ENCODE measurements around the gene TNFSF12.

TNFSF12 gene

DNA sequence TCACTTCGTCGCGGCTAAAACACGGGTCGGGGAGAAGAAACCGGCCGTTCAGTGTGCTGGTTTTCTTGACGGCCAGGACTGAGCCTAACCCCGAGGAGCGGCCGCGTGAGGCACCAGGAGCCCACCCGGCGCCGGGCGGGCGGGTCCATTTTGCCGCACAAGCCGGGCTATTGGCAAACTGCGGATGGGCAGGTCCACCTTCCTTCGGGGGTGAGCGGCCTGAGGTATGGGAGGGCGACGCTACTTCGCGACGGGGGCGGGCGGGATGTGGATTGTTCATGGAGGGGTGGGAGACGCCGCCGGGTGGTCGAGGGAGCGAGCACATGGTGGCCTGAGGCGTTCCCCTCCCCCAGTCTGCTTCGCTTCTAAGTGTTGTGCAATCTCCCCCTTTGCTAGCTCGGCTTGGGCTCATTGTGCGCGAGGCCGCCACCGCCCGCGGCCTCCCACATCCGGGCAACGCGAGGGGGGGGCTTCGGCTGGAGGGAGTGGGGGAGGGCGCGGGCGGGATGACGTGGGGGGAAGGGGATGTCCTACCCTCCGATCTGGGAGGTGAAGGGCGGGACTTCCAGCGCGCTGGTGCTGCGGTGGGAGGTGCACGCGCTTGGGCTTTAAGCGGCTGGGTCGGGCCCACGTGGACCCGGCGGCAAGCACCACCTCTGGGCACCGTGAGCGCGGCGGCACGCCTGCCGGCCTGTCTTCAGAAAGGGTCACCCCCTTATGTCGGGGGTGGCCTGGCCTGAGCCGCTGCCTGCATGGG lies 24.6 kb downstream of the TNFSF12 start:
- TF ChIP-seq, protein P1, sequence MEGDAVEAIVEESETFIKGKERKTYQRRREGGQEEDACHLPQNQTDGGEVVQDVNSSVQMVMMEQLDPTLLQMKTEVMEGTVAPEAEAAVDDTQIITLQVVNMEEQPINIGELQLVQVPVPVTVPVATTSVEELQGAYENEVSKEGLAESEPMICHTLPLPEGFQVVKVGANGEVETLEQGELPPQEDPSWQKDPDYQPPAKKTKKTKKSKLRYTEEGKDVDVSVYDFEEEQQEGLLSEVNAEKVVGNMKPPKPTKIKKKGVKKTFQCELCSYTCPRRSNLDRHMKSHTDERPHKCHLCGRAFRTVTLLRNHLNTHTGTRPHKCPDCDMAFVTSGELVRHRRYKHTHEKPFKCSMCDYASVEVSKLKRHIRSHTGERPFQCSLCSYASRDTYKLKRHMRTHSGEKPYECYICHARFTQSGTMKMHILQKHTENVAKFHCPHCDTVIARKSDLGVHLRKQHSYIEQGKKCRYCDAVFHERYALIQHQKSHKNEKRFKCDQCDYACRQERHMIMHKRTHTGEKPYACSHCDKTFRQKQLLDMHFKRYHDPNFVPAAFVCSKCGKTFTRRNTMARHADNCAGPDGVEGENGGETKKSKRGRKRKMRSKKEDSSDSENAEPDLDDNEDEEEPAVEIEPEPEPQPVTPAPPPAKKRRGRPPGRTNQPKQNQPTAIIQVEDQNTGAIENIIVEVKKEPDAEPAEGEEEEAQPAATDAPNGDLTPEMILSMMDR (IDR thresholded peaks at IDR 0.05; ENCODE audit: low read depth, low read length, missing control alignments): no peak
- H3K4me3 ChIP-seq (replicated peaks; ENCODE audit: low read depth, low read length): peak overlapping the region; percentile 98
- no peak for DNase-seq (ENCODE audit: extremely low read depth, low read depth)

DNA sequence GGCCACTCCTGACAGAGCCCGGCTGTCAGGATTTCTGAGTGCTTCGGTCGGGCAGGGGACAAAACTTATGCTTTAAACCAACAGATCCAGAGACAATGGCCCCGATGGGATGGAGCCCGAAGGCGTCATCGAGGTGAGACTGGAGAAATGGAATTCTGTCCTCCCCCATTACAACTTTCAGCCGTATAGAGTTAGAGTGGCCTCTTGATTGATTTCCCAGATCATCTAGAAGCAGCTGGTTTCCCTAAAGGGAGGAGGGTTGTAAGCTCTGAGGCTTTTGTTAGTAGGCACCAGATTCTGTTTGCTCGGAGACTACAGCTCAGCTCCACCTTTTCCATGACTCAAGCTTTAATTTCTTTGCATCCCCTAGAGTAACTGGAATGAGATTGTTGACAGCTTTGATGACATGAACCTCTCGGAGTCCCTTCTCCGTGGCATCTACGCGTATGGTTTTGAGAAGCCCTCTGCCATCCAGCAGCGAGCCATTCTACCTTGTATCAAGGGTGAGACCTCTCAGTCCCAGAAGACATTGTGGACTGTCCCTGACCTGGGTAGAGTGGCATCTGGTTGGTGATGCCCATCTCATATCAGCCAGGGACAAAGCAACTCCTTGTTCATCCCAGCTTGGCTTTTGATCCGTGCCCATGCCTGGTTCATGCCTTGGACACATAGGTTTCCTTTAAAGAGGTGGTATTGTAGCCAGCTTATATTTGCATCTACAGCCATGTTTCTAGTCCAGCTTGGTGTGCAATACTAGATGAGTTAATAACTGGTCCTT lies 25.5 kb downstream of the TNFSF12 start:
- no peak for DNase-seq (ENCODE audit: extremely low read depth, low read depth)
- TF ChIP-seq, protein P1 (IDR thresholded peaks at IDR 0.05; ENCODE audit: low read depth, low read length, missing control alignments): no peak
- peak overlapping the region; percentile 98 for H3K4me3 ChIP-seq (replicated peaks; ENCODE audit: low read depth, low read length)

DNA sequence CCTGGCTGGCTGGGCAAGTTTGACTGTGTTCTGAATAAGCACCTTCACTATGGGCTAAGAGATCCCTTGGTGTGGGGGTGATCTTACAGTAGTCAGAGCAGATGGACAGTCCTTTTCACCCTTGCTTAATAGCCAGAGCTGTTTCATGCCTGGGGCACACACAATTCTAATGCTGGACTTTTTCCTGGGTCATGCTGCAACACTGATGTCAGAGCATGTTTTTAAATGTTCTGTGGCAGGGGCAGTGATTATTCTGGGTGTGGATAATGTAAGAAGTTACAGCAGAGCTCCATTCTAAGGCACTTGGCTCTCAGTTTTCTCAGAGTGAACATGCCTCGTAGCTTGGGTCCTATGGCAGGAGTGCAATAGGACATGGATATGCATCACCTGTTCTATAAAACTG lies 26.6 kb downstream of the TNFSF12 start:
- peak overlapping the region; percentile 98 for H3K4me3 ChIP-seq (replicated peaks; ENCODE audit: low read depth, low read length)
- no peak for DNase-seq (ENCODE audit: extremely low read depth, low read depth)
- TF ChIP-seq, protein P1 (IDR thresholded peaks at IDR 0.05; ENCODE audit: low read depth, low read length, missing control alignments): no peak

DNA sequence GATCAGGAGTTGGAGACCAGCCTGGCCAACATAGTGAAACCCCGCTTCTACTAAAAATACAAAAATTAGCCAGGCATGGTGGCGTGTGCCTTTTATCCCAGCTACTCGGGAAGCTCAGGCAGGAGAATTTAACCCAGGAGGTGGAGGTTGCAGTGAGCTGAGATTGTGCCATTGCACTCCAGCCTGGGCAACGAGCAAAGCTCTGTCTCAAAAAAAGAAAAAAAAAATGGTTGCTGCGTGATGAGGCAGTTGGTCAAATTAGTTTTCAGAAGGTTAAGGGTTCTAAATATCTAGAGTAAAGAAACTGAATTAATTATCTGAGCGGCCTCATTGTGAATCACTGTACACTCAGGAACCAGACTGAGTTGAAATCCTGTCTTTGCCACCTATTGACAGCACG lies 27.1 kb downstream of the TNFSF12 start:
- TF ChIP-seq, protein P1 (IDR thresholded peaks at IDR 0.05; ENCODE audit: low read depth, low read length, missing control alignments): no peak
- no peak for DNase-seq (ENCODE audit: extremely low read depth, low read depth)
- peak overlapping the region; percentile 98 for H3K4me3 ChIP-seq (replicated peaks; ENCODE audit: low read depth, low read length)

DNA sequence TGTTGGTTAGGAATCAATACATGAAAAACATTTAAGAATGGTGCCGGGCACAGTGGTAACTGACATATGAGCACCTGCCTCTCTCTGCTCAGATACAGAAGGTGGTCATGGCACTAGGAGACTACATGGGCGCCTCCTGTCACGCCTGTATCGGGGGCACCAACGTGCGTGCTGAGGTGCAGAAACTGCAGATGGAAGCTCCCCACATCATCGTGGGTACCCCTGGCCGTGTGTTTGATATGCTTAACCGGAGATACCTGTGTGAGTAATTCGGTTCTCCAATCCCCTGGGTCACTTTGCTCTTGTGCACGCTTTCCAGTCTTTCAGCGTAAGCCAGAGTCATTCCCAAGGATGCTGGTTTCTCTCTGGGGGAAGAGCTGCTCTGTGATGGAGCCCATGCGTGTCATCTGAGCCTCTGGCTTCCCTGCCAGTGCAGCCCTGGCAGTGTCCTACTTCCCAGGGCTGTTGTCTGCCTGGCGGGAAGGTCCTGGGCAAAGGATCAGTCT lies 27.6 kb downstream of the TNFSF12 start:
- no peak for DNase-seq (ENCODE audit: extremely low read depth, low read depth)
- TF ChIP-seq, protein P1 (IDR thresholded peaks at IDR 0.05; ENCODE audit: low read depth, low read length, missing control alignments): no peak
- H3K4me3 ChIP-seq (replicated peaks; ENCODE audit: low read depth, low read length): peak overlapping the region; percentile 98; the same call in 1 of the 2 replicates

DNA sequence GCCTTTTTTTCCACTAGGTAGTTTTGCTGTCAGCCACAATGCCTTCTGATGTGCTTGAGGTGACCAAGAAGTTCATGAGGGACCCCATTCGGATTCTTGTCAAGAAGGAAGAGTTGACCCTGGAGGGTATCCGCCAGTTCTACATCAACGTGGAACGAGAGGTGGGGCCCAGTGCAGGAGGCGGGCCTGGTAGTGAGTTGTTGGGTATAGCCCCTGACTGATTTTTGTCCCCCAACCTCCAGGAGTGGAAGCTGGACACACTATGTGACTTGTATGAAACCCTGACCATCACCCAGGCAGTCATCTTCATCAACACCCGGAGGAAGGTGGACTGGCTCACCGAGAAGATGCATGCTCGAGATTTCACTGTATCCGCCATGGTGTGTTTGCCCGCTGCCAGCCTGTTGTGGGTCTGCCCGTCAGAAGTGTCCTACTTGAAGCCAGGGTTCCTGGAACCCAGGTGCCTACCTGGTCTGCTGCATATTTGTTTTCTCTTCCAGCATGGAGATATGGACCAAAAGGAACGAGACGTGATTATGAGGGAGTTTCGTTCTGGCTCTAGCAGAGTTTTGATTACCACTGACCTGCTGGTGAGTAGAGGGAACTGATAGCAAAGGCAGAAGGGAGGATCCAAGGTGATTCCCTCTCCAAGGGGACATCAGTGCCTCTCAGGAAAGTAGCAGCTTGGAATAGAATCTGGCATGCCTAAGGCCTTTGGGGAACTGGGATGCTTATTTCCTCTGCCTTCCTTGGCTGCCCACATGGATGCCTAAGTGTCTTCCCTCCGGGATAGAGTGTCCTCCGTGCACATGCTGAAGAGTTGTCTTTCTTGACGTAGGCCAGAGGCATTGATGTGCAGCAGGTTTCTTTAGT lies 28.7 kb downstream of the TNFSF12 start:
- no peak overlapping the region for H3K4me3 ChIP-seq (replicated peaks; ENCODE audit: low read depth, low read length)
- no peak for DNase-seq (ENCODE audit: extremely low read depth, low read depth)
- TF ChIP-seq, protein P1 (IDR thresholded peaks at IDR 0.05; ENCODE audit: low read depth, low read length, missing control alignments): no peak
